Stimulated activated CD8-positive, alpha-beta memory T cell treated with anti-CD3 and anti-CD28 coated beads, Interleukin-4, amount 100 ng/mL, for 4 hours (primary cell): ENCODE measurements around the gene SLC7A14.
A peak's percentile ranks its signal among the peaks of the same experiment; 100 is the strongest.
"Not testable (repeated sequence)": the region's sequence is repeated elsewhere in the genome, so short reads cannot be mapped to it uniquely, and the experiment has no call there.

Experiments
- DNase-seq, 2 donors: peaks; one replicate each; pipeline ENCODE4 v3.0.0-alpha.2; 2020; ENCODE audit warnings: low read depth in 2 of 2, low spot score in 1 of 2

SLC7A14 gene

GRCh38 chr3:170594528-170594927, 8.7 kb upstream of the SLC7A14 start:
- no peak for DNase-seq

- DNase-seq: no peak
These were observed 7.8 kb upstream of the SLC7A14 start for GRCh38 chr3:170593634-170594033.

- no peak for DNase-seq
These were observed 3.2 kb upstream of the SLC7A14 start for GRCh38 chr3:170589113-170589512.

- no peak for DNase-seq
These were observed 603 bp downstream of the SLC7A14 start for GRCh38 chr3:170585008-170585936.

- peak in 1 of 2 donors; percentile 2 for DNase-seq
These were observed 1.3 kb downstream of the SLC7A14 start for GRCh38 chr3:170584585-170585007.

GRCh38 chr3:170579646-170580045, 6.2 kb downstream of the SLC7A14 start:
- DNase-seq: no peak

- no peak for DNase-seq
These were observed 13.1 kb downstream of the SLC7A14 start for GRCh38 chr3:170572665-170573253.

GRCh38 chr3:170567598-170567997, 18.3 kb downstream of the SLC7A14 start:
- not testable (repeated sequence) for DNase-seq

GRCh38 chr3:170566413-170566812, 19.5 kb downstream of the SLC7A14 start:
- no peak for DNase-seq

GRCh38 chr3:170565495-170565894, 20.4 kb downstream of the SLC7A14 start:
- DNase-seq: no peak

GRCh38 chr3:170564664-170565063, 21.2 kb downstream of the SLC7A14 start:
- no peak for DNase-seq

GRCh38 chr3:170563712-170564423, 22.0 kb downstream of the SLC7A14 start:
- no peak for DNase-seq

GRCh38 chr3:170562080-170562479, 23.8 kb downstream of the SLC7A14 start:
- DNase-seq: no peak

GRCh38 chr3:170560717-170561382, 25.0 kb downstream of the SLC7A14 start:
- DNase-seq: no peak

GRCh38 chr3:170560296-170560695, 25.6 kb downstream of the SLC7A14 start:
- no peak for DNase-seq

- no peak for DNase-seq
These were observed 27.4 kb downstream of the SLC7A14 start for GRCh38 chr3:170558427-170558826.

GRCh38 chr3:170555329-170555728, 30.5 kb downstream of the SLC7A14 start:
- no peak for DNase-seq

- no peak for DNase-seq
These were observed 31.8 kb downstream of the SLC7A14 start for GRCh38 chr3:170553788-170554757.

GRCh38 chr3:170551252-170551651, 34.6 kb downstream of the SLC7A14 start:
- DNase-seq: no peak

- no peak for DNase-seq
These were observed 43.2 kb downstream of the SLC7A14 start for GRCh38 chr3:170542704-170543103.
